Esophagus muscularis mucosa (tissue), 3 donors: ENCODE results near the gene ANKS1B.

Experiments used
- CTCF ChIP-seq, 3 experiments: fragments of 200-600 bp in 2 of 3; fragments of 450-650 bp in 1 of 3; sonication (generic) in 2 of 3; IDR thresholded peaks; one replicate each; pipeline ENCODE4 v1.5.1; 2017 to 2019; ENCODE audit warnings: antibody characterized with exemption in 3 of 3, mild to moderate bottlenecking in 2 of 3, moderate library complexity in 1 of 3
- POLR2A ChIP-seq: fragments of 450-650 bp; IDR thresholded peaks from one replicate; pipeline ENCODE4 v1.6.1; 2017; ENCODE audit warnings: antibody characterized with exemption, moderate library complexity, mild to moderate bottlenecking, low read depth

GRCh38 chr12:99131751-99132199, 853.0 kb downstream of the ANKS1B start:
- TF ChIP-seq POLR2A (no peak), CTCF (IDR thresholded peaks at IDR 0.05) (no peak)
